Activated CD4-positive, CD25-positive, alpha-beta regulatory T cell treated with anti-CD3 and anti-CD28 coated beads, Interleukin-2, amount 50 U/mL, for 16 hours (primary cell): ENCODE data around the gene P2RY8.
"Not testable (repeated sequence)": the region's sequence is repeated elsewhere in the genome, so short reads cannot be mapped to it uniquely, and the experiment has no call there.

Experiments used
- DNase-seq: peaks from one replicate; pipeline ENCODE4 v3.0.0-alpha.2; 2020; ENCODE audit warnings: low read depth, low spot score

The P2RY8 gene

DNA sequence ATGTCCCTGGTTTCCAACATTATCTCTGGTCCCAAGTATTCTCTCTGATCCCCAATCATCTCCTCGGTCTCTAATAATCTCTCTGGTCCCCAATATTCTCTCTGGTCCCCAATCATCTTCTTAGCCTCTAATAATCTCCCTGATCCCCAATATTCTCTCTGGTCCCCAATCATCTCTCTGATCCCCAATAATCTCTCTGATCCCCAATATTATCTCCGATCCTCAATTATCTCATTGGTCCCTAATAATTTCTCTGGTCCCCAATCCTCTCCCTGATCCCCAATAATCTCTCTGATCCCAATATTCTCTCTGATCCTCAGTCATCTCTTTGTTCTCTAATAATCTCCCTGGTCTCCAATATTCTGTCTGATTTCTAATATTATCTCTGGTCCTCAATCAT lies 16.6 kb downstream of the P2RY8 start:
- DNase-seq = no peak

DNA sequence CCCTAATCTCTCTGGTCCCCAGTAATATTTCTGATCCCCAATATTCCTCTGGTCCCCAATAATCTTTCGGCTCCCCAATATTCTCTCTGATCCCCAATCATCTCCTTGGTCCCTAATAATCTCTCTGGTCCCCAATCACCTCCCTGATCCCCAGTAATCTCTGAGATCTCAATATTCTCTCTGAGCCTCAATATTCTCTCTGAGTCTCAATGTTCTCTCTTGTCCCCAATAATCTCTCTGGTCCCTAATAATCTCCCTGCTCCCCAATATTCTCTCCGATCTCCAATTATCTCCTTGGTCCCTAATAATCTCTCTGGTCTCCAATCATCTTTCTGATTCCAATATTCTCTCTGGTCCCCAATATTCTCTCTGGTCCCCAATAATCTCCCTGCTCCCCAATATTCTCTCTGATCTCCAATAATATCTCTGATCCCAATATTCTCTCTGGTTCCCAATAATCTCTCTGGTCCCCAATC lies 17.9 kb downstream of the P2RY8 start:
- no peak for DNase-seq

GRCh38 chrX:1518512-1518911 lies 18.5 kb downstream of the P2RY8 start:
- no peak for DNase-seq

DNA sequence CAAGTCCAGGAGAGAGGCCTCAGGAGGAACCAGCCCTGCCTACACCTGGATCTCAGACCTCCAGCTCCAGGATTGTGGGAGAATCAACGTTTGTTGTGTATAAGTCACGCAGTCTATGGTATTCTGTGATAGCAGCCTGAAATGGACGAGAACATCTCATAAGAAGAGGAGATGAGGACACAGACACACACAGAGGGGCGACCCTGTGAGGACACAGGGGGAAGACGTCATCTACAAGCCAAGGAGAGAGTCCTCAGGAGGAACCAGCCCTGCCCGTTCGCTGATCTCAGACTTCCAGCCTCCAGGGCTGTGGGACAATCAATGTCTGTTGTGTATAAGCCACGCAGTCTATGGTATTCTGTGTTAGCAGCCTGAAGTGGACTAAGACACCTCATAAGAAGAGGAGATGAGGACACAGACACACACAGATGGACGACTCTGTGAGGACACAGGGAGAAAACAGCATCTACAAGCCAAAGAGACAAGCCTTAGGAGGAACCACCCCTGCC lies 20.3 kb downstream of the P2RY8 start:
- DNase-seq = no peak

DNA sequence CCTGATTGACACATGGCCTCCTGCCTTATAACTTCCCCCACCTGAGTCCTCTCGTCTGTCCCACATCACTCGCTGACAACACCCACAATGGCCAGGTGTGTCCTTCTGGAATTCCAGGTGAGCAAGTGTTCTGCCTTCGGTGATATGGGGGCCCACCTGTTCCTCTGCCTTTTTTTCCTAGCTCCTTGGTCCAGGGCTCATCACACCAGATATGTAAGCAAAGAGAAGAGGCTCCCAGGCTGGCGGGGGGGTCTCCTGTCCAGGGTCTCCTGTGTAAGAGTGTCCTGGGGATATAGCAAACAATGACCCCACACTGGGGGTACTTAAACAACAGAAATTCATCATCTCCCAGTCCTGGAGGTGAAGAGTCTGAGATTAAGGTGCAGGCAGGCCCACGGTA lies 25.2 kb downstream of the P2RY8 start:
- DNase-seq = no peak

- DNase-seq = no peak
Measured at GRCh38 chrX:1511150-1511549, 25.8 kb downstream of the P2RY8 start.

- no peak for DNase-seq
Measured at GRCh38 chrX:1507511-1508463, 29.2 kb downstream of the P2RY8 start.

- no peak for DNase-seq
Measured at GRCh38 chrX:1506916-1507315, 30.1 kb downstream of the P2RY8 start.

DNA sequence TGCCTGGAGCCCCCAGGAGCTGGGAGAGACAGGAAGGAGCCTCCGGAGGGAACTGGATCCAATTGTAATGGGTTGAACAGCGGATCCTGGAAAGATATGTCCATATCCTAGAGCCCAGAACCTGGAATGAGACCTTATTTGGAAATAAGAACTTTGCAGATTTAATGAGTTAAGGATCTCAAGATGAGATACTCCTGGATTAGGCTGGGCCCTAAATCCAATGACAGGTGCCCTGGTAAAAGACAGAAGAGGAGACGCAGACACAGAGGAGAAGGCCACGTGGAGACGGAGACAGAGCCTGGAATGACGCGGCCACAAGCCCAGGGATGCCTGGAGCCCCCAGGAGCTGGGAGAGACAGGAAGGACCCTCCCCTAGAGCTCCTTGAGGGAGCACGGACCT lies 34.1 kb downstream of the P2RY8 start:
- DNase-seq = no peak

GRCh38 chrX:1502241-1502640 lies 34.7 kb downstream of the P2RY8 start:
- DNase-seq = no peak

DNA sequence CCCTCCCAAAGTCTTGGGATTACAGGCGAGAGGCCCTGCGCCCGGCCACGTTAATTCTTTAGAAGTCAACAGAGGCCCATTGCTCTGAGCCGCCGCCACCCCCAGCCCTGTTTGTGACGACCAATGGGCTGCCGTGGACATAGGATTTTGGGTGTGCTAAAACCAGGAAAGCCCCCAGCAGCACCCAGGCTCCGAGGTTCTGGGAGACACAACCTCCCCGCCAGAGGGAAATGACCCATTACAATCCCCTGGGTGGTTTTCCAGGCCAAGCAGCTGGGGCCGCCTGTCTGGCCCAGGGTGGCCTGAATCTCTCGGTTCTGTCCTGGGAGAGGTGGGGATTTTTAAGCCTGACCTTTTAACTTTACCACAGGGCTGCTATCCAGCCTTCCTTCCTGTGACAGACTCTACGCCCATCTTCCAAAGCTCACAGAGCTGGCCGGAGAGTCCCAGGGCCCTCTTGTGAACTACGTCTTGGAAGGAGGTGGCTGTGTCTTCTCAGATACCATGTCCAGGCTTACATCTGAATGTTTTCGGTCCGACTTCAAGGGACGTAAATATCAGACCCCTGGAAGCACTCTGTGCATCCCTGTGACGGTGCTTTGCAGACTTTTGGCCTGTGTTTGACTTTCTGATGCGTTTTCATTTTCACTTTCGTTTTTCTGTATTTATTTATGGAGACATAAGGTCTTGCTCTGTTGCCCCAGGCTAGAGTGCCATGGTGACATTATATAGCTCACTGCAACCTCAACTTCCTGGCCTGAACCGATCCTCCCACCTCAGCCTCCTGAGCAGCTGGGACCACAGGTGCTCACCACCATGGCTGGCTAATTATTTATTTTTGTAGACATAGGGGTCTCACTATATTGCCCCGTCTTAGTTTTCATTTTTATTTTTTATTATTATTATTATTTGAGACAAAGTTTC lies 36.0 kb downstream of the P2RY8 start:
- no peak for DNase-seq

DNA sequence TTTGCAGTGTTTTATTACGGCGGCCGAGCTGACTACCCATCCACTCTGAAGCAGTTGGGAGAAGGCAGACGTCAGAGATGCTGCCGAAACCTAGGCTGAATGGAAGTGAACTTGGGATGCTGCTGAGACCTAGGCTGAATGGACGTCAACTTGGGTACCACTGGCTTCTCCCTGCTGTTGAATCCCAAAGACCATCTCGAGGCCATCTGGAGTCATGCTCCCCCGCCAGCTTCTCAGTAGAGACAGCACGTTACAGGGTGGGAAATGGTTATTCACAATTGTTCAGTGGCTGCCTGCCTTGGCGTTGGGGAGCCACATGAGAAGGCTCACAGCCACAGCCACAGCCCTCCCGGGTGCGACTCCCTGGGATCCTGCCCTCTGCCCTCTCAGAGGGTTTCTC lies 40.9 kb downstream of the P2RY8 start:
- DNase-seq = no peak

DNA sequence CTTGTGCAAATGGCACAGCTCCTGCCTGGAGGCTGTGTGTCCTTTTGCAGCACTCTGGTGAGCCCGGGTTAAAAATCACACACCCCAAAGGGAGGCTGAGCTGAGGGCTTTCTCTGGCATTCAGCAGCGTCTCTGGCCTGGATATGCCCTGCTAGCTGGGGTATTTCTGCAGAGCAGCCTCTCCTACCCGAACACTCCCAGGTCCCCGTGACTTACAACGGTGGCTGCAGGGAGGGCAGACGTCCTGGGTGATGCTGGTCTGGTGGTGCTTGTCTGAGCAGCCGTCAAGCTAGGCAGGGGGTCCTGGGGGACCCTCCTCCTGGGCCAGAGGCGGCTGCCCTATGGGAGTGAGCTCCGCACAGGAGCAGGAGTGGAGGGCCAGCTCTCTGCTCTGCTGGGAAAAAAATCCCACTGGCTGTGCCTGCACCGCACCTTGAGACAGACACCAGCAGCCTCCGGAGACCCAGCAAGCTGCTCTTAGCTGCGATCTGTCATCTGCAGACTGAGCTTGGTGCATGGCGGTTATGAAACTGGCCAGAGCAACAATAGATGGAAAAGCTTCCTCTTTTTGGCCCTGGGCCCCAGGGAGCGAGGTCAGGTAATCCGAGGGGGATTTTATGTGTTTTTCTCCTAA lies 43.0 kb downstream of the P2RY8 start:
- DNase-seq = no peak

GRCh38 chrX:1493412-1493811 lies 43.6 kb downstream of the P2RY8 start:
- DNase-seq = no peak

- DNase-seq = no peak
Measured at GRCh38 chrX:1492421-1493012, 44.5 kb downstream of the P2RY8 start.

- no peak for DNase-seq
Measured at GRCh38 chrX:1491851-1492349, 45.1 kb downstream of the P2RY8 start.

DNA sequence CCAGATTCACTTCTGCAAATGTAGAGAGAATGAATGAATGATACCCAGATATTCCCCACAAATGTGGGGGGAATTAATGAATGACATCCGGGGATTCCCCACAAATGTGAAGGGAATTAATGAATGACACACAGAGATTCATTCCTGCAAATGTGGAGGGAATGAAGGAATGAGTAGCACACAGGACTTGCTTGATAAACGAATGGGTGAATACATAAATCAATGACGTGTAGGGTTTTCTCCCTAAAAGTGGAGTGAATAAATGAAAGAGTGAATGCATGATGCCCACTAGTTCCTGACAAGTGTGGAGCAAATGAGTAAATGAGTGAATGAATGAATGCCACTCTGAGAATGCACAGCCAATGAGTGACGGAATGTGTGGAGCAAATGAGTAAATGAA lies 45.7 kb downstream of the P2RY8 start:
- DNase-seq = not testable (repeated sequence)

DNA sequence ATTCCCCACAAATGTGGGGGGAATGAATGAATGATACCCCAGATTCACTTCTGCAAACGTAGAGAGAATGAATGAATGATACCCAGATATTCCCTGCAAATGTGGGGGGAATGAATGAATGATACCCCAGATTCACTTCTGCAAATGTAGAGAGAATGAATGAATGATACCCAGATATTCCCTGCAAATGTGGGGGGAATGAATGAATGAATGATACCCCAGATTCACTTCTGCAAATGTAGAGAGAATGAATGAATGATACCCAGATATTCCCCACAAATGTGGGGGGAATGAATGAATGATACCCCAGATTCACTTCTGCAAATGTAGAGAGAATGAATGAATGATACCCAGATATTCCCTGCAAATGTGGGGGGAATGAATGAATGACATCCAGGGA lies 46.3 kb downstream of the P2RY8 start:
- not testable (repeated sequence) for DNase-seq

GRCh38 chrX:1489354-1489753 lies 47.6 kb downstream of the P2RY8 start:
- DNase-seq = not testable (repeated sequence)

- no peak for DNase-seq
Measured at GRCh38 chrX:1488745-1489144, 48.2 kb downstream of the P2RY8 start.

DNA sequence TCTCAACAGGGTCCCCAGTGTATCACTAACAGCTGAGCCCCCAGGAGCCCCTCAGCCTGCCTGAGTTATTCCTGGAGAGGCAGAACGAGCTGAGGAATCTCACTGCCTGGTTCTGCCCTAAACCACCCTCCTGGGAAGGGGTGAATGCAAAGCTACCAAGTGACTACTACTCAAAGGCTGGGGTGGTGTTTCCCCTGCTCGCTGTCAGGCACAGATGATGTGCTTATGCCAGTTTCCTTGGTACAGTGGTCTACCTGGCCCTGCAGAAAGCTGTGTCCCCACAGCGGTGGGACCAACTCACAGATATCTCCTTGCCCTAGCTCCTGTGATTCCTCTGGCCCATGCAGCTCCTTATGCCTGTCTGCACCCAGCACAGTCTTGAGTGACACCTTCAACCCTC lies 48.8 kb downstream of the P2RY8 start:
- no peak for DNase-seq
